Limb (tissue), 2 donors: Measurements from ENCODE around the gene KLK6.

ENCODE experiments used
- DNase-seq, 2 donors: peaks; one replicate each; pipeline ENCODE4 v3.0.0-alpha.2; 2016; ENCODE audit errors: extremely low spot score in 2 of 2

Gene KLK6

GRCh38 chr19:50952910-50953309 is 16.5 kb downstream of the KLK6 start, which contains the start of gene KLK5:
KLK5 (minus strand) TSS chr19:50953038; CDS start chr19:50952657, 381 bp downstream.
- DNase-seq, result no peak

GRCh38 chr19:50949861-50950260 is 19.5 kb downstream of the KLK6 start:
- no peak for DNase-seq

GRCh38 chr19:50947123-50947522 is 22.3 kb downstream of the KLK6 start:
- DNase-seq, result no peak

- DNase-seq, result no peak
Observed at GRCh38 chr19:50944795-50945194, 24.6 kb downstream of the KLK6 start.

GRCh38 chr19:50943074-50943828 is 26.1 kb downstream of the KLK6 start:
- DNase-seq, result no peak

GRCh38 chr19:50939596-50939995 is 29.8 kb downstream of the KLK6 start:
- no peak for DNase-seq

- DNase-seq, result no peak
Observed at GRCh38 chr19:50933640-50934039, 35.8 kb downstream of the KLK6 start.

GRCh38 chr19:50932690-50933083 is 36.7 kb downstream of the KLK6 start:
- DNase-seq, result no peak

GRCh38 chr19:50932018-50932689 is 37.2 kb downstream of the KLK6 start:
- no peak for DNase-seq

- no peak for DNase-seq
Observed at GRCh38 chr19:50931023-50931422, 38.4 kb downstream of the KLK6 start.

- no peak for DNase-seq
Observed at GRCh38 chr19:50928831-50929230, 40.6 kb downstream of the KLK6 start.

GRCh38 chr19:50926144-50926543 is 43.2 kb downstream of the KLK6 start:
- DNase-seq, result no peak

- DNase-seq, result no peak
Observed at GRCh38 chr19:50925734-50926133, 43.7 kb downstream of the KLK6 start.

- DNase-seq, result no peak
Observed at GRCh38 chr19:50924586-50924985, 44.8 kb downstream of the KLK6 start.

GRCh38 chr19:50922317-50922853 is 47.0 kb downstream of the KLK6 start:
- peak; percentile 68 to 82 for DNase-seq

GRCh38 chr19:50921426-50922316 is 47.7 kb downstream of the KLK6 start:
- no peak for DNase-seq

- DNase-seq, result no peak
Observed at GRCh38 chr19:50916069-50916468, 53.3 kb downstream of the KLK6 start.

GRCh38 chr19:50912727-50913716 is 56.4 kb downstream of the KLK6 start:
- DNase-seq, result no peak

- DNase-seq, result no peak
Observed at GRCh38 chr19:50912102-50912599, 57.2 kb downstream of the KLK6 start.
